ENCODE data around the gene TNFAIP8L3.

DNA sequence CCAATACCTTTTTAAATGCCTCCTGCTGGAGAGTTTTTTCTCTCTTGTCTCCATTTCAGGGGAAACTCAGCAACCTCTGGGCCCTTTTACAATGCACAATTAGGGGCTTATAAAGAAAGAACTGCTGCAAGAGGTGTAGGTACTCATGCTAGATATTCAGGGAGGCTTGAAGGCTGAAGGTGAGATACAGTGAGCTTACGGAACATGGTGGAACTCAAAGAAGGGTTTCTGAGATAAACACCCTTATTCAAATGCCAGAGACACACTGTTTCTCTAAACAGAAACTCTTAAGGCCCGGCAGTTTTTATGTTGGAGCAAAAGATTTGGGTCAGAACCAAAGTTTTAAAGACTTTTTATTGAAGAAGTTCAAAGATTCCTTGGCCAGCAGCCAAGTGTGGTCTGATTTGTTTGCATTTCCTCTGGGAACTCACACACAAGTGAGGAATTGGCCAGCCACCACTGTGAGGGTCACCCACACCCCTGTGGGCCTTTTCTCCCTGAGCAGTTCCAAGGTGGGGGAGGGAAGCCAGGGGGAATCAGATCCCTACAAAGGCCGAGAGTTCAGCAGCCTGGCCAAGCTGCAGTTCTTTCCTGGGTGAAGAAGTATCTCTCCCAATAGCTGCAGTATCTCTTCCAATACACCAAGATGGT, 47.8 kb downstream of the TNFAIP8L3 start:
- TF ChIP-seq POLR2A (IDR thresholded peaks at IDR 0.05; ENCODE audit: low read depth, low read length) (no peak), CTCF (conservative IDR thresholded peaks at IDR 0.05; ENCODE audit: low read depth, low read length) (no peak), FOS (IDR thresholded peaks at IDR 0.05; ENCODE audit: low read depth, low read length) (no peak), NFE2L2 (IDR thresholded peaks at IDR 0.05; ENCODE audit: low read depth, low read length) (no peak)
